ENCODE measurements around the gene TBC1D8B. TPM values are rescaled to one million over a fixed set of nuclear protein-coding genes. Genes with fewer than 3 reads are reported as not detected.

The TBC1D8B gene
- total RNA-seq, 4 donors from 2014 or later, result 1.7 to 7.3 (median 2.2) TPM

DNA sequence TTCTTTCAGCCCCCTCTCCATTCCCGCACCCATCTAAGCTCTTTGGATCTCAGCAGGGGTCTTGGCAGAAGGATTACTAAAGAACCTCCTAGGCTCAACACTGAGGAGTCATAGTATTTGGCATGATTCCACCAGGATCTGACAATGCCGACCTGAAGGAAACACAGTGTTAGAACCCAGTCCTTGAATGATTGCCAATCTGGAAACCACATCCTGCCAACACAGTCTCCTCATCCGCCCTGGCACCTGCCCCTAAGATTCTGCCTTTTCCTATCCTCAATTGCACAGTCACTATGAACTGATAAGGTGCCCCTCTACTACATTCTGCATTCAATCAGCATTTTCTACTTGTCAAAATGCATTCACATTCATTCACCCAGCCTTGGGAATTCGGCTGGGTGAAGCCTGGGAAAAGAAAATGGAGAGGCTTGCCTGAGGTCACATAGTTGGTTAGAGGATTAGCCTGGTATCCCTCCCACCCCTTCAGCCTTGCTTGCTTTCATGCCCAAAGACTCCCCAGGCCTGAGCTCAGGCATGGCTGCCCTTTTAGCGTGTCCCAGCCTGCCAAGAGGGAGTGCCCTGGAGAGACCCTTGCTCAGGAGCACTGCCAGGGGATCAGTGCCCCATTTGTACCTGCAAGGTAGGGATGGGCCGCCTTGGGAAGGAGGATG lies 115.5 kb downstream of the TBC1D8B start:
- Histone ChIP-seq H3K4me3 (no peak overlapping the region), H3K9me3 (no peaks in the 10 kb centered on the region), H3K4me1 (no peaks in the 10 kb centered on the region), H3K36me3 (no peaks in the 10 kb centered on the region), H3K27me3 (no peaks in the 10 kb centered on the region), H3K27ac (no peak overlapping the region)
- no peak for DNase-seq (ENCODE audit: low spot score in 2 of 2)
- 49% methylated on average over 6 of the region's 6 CpGs for WGBS
- TF ChIP-seq EP300 (IDR thresholded peaks at IDR 0.05) (no peak), POLR2A (IDR thresholded peaks at IDR 0.05) (no peak), POLR2AphosphoS5 (IDR thresholded peaks at IDR 0.05) (no peak)
- TF ChIP-seq, protein P1, sequence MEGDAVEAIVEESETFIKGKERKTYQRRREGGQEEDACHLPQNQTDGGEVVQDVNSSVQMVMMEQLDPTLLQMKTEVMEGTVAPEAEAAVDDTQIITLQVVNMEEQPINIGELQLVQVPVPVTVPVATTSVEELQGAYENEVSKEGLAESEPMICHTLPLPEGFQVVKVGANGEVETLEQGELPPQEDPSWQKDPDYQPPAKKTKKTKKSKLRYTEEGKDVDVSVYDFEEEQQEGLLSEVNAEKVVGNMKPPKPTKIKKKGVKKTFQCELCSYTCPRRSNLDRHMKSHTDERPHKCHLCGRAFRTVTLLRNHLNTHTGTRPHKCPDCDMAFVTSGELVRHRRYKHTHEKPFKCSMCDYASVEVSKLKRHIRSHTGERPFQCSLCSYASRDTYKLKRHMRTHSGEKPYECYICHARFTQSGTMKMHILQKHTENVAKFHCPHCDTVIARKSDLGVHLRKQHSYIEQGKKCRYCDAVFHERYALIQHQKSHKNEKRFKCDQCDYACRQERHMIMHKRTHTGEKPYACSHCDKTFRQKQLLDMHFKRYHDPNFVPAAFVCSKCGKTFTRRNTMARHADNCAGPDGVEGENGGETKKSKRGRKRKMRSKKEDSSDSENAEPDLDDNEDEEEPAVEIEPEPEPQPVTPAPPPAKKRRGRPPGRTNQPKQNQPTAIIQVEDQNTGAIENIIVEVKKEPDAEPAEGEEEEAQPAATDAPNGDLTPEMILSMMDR (IDR thresholded peaks at IDR 0.05), result no peak

DNA sequence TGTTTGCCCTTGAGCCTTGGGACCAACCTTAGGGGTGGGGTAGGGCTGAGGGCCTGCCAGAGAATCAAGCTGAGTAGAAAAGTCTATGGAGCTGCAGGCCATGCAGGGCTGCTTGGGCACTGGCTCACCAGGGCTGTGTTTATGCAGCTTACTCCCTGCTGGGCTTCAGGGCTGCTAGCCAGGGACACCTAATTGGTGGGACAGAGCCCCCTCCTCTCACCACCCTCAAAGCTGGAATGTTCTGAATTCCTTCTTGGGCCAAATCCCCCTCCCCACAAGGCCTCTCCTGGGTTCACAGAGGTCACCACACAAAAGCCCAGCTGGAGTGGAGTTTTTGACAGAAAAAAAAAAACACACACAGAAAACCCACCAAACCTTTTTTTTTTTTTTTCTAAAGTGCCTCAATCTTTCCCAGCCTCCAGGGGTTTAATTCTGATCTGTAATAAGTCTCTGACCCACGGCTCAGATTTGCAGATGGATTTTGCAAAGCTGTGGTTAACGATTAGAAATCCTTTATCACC lies 117.5 kb downstream of the TBC1D8B start, which contains the start of gene CLDN2:
TSS of gene CLDN2 (plus strand) at position 471 of the 521 bp plus-strand sequence. CDS start 7,827 bp downstream, outside the sequence.
- whole genome bisulfite sequencing, result 69% methylated on average over 2 of the region's 2 CpGs
- Histone ChIP-seq H3K36me3 (no peaks in the 10 kb centered on the region), H3K9me3 (no peaks in the 10 kb centered on the region), H3K4me3 (no peak within 1 kb of the TSS), H3K27me3 (no peaks in the 10 kb centered on the region), H3K4me1 (no peaks in the 10 kb centered on the region), H3K27ac (no peak within 1 kb of the TSS)
- TF ChIP-seq POLR2AphosphoS5 (IDR thresholded peaks at IDR 0.05) (no peak), EP300 (IDR thresholded peaks at IDR 0.05) (no peak), POLR2A (IDR thresholded peaks at IDR 0.05) (no peak)
- TF ChIP-seq, protein P1 (IDR thresholded peaks at IDR 0.05), result no peak
- DNase-seq (ENCODE audit: low spot score in 2 of 2), result no peak

DNA sequence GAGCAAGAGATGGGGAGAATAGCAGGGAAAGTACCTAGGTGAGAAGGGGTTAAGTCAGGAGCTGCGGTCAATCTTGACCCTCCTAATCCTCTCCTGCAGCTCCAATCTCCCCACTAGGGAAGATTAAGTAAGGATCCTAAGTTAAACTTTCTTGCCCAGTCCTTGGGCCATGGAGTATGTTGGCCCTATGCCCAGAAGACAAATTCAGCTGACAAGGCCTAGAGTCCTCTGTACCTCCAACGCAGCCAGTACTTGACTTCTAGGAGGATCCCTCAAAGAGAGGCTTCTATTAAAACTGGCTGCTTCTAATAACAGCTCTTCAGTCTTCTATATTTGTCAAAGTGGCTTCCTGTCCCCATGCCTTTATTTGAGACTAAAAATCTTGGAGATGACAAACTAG lies 119.2 kb downstream of the TBC1D8B start:
- Histone ChIP-seq H3K9me3 (no peaks in the 10 kb centered on the region), H3K27me3 (no peaks in the 10 kb centered on the region), H3K36me3 (no peaks in the 10 kb centered on the region), H3K4me3 (no peak overlapping the region), H3K27ac (no peak overlapping the region), H3K4me1 (no peaks in the 10 kb centered on the region)
- no peak for DNase-seq (ENCODE audit: low spot score in 2 of 2)
- TF ChIP-seq EP300 (IDR thresholded peaks at IDR 0.05) (no peak), POLR2A (IDR thresholded peaks at IDR 0.05) (no peak), POLR2AphosphoS5 (IDR thresholded peaks at IDR 0.05) (no peak)
- TF ChIP-seq, protein P1 (IDR thresholded peaks at IDR 0.05), result no peak
- 75% methylated on average over 2 of the region's 2 CpGs for WGBS

Other genes with a start within 250 kb of the TBC1D8B start
- 10 to 100 TPM in 1 of 4 donors, 1 to 10 TPM in 3; 1.6 to 34.0 (median 5.3) TPM for gene RADX, start 190.7 kb upstream of the TBC1D8B start, total RNA-seq
- 10 to 100 TPM; 13.5 to 19.6 (median 15.1) TPM for gene RNF128, start 76.0 kb upstream of the TBC1D8B start, total RNA-seq
- gene RIPPLY1, start 100.7 kb downstream of the TBC1D8B start, total RNA-seq, result not detected
- under 1 TPM in 3 of 4 donors, not detected in 1; 0.17 to 0.53 (median 0.23) TPM for gene CLDN2, start 117.7 kb downstream of the TBC1D8B start, total RNA-seq
- 10 to 100 TPM; 17.4 to 33.2 (median 24.9) TPM for gene MORC4, start 197.5 kb downstream of the TBC1D8B start, total RNA-seq

Data from suprapubic skin (tissue), 4 donors.